ENCODE measurements around the gene TRAF1. TPM values are rescaled to one million over a fixed set of nuclear protein-coding genes. Genes with fewer than 3 reads are reported as not detected.

Gene TRAF1
- total RNA-seq, 1 experiment from 2014 or later: 3.4 TPM

DNA sequence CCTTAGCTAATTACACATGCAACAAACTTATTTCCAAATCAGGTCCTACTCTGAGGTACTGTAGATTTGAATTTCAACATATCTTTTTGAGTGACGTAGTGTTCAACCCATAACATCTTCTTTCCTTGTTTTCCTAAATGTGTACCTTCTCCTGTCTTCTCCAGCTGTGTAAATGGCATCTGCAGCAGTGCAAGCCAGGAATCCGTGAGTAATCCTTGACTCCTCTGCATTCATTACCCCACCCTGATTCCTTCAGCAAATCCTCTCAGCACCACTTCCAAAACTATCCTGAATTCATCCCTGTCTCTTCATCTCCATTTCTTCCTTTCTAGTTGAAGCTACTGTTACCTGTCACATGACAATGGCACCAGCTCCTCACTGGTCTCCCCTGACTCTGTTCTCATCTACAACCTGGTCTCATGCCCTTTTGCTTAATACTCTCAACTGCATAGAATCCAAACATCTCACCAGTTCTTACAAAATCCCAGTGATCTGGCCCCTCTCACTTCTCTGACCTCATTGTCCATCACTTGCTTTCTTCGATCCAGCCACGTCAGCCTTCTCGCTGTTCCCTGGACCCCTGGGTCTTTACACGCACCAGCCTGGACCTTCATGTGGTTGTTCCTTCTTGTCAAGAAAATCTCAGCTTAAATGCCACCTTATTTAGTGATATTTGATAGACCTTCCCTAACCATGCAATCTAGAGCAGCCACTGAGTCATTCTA is 14.6 kb upstream of the TRAF1 start:
- no peak for DNase-seq (ENCODE audit: low read depth)

DNA sequence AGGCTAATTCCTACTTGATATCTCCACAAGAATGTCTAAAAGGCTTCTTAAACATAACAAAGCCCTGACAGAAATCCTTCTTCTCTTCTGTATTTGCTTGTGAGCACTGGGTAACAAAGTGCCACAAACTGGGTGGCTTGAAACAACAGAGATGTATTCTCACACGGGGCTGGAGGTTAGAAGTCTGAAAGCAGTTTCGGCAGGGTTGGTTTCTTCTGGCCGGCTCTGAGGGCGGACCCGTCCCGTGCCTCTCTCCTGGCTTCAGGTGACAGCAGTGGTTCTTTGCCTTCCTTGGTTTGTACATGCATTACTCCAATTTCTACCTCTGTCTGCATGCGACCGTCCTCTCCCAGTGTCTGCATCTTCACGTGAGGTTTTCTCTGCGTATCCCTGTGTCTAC is 14.0 kb upstream of the TRAF1 start:
- DNase-seq (ENCODE audit: low read depth): no peak

DNA sequence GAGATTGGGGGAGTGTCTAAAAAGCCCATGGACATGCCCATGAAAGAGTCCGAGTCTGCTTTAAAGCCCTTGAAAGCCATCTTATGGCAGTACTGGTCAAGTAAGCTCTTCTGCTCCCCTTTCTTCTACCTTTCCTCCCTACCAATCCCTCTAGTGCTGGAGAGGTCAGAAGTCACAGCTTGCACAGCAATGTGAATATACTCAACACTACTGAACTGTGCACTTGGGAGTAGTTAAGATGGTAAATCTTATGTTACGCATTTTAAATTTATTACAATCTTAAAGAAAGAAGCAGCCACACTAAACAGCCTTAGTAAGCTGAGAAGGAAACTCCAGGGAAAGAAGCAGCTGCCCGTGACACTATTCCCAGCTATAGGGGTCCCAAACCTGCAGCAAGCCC is 12.3 kb upstream of the TRAF1 start:
- no peak for DNase-seq (ENCODE audit: low read depth)

DNA sequence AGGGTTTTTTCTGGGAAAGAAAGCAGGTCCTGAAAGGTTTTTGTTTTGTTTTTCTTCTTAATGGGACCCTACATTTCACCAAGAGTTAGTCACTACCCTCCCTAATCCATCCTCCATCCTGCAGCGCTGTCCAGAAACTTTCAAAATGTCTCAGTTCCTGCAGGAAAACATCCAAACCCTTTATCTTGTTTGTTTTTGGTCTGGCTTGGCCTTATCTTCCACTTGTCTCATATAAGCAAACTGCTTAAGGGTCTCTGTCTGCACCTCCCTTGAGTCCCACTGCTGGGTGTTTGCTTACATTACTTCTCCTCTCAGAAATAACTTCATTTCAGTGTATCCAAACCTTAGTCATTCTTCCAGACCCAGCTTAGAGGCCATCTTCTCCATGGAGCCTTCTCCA is 11.0 kb upstream of the TRAF1 start:
- no peak for DNase-seq (ENCODE audit: low read depth)

DNA sequence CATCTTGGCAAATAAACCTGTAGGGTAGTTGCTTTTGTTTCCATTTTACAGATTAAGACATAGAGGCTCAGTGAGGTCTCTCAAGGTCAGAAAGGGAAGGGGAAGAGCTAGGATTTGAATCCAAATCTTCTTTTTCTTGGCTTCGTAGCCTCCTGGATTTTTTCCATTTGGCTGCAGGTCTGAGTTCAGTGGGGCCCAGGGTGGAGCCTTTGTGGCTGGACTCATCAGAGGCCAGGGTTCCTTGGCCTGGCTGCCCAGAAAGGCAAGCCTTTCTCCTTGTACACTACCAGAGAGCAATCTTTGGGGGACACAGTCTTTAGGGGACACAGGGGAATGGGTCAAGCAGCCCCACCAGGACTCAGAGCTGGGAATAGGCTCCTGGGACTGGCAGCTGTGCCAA is 10.5 kb upstream of the TRAF1 start:
- DNase-seq (ENCODE audit: low read depth): no peak

DNA sequence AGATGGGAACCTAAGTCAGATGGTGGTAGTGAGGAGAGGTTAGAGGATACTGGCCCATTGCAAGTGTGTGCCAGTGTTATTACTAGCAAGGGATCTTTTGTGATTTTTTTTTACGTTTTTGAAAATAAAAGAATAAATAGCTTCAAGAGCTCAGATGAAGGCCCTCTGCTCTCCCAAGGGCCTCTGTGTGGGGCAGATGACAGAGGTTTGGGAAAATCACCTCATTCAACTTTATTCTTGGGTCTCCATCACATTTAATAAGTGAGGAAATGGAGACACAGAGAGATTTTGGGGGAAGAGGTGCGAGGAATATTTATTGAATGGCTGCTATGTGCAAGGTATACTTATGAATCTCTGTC is 10.1 kb upstream of the TRAF1 start:
- DNase-seq (ENCODE audit: low read depth): no peak

DNA sequence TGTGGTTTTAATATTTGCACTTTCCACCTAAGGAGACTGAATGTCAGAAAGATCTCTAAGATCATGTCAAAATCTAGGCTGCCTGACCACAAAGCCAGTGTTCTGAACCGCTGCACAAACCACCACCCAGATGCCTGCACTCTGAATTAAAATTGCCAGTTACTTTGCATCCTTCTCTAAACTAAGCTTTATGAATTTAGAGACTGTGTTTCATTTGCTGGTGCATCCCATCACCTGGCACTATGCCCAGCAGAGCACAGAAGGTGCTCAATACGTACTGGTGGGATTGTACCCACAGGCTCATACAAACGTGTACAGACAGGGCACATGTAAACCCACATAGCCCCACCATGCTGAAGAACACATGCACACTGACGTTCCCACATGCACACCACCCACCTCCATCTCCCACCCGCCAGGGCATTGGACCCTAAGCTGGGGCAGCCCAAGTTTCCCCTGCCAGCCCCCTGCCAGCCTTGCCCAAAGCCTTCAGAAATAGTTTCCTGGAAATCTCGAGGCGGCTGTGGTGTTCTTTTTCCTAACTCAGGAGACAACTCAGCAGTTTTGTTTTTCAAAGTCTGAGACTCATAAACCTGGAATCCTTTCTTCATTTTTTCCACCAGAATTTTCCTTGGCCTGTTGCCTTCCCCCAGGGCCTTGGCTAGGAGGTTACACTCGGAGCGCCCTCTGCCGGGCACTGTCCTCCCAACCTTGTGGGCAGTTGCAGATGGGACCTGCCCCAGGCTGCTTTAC is 9.6 kb upstream of the TRAF1 start:
- peak; percentile 91 for DNase-seq (ENCODE audit: low read depth)

DNA sequence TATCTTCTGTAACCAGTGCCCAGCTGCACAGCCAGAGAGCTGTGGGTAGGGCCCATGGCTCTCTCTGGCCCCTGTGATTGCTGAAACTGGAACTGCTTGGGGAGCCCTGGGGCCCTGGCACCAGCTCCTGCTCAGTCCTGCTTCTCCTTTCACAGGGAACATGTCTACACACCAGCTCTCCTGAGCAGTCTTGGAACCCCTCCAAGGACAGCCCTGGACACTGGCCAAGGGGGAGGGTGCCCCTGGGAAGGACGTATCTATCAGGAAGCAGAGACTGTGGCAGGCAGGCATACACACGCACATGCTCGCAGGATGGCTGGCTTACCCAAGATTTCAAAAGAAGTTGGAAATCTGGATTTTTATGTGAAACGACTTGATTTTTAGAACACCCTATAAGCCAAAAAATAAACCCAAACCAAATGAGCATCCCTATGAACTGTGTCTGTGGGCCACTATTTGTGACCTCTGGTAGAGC is 8.8 kb upstream of the TRAF1 start:
- DNase-seq (ENCODE audit: low read depth): peak; percentile 97

DNA sequence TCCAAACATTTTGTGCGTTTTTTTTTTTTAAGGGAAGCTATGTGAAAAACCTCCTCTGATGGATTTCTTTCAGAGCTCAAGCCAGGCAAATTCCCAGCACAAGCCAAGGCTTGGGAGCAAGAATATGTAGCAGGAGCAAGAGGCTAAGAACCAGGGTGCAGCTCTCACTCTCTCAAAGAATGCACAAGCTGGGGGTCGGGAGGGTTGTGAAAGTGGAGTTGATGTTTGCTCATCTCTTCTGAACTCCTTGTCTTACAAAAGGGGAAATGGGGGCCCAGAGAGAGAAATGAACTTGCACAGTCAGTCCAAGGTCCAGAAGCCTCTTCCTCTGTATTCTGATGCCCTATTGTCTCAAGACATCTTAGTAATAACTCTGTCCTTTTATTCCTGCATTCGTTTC is 7.7 kb upstream of the TRAF1 start:
- DNase-seq (ENCODE audit: low read depth): no peak

DNA sequence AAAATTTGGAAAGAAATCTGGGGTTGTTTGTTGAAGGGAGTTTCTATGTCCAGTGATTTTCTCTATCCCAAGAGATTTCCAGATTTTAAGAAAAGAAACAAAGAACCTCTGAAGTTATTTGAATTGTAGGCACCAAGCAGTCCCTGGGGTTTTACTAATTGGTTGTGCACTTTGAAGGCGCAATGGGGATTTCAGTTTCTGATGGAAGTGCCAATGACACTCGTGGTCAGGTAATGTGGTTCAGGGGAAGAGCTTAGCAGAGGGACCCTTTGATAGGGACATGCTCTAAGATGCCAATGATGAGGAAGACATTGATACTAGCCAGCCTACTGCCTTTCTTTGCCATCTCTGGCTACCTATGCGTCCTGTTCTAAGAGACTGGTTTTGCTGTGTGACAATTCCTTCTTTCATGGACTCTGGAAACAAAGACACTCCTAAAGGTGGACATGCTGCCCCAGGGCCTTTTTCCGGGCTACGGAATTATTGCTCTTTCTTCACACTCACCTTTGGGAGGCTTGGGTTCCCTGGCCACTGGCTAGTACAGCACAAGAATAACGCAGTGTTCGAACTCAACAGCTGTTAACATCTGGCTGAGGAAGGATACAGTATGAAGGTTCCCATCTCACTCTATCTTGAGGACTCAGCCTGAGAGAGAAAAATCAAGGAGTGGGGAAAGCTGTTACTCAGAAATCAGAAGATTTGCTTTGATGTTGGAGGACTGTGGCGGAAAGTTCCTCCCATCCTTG is 6.9 kb upstream of the TRAF1 start:
- no peak for DNase-seq (ENCODE audit: low read depth)

DNA sequence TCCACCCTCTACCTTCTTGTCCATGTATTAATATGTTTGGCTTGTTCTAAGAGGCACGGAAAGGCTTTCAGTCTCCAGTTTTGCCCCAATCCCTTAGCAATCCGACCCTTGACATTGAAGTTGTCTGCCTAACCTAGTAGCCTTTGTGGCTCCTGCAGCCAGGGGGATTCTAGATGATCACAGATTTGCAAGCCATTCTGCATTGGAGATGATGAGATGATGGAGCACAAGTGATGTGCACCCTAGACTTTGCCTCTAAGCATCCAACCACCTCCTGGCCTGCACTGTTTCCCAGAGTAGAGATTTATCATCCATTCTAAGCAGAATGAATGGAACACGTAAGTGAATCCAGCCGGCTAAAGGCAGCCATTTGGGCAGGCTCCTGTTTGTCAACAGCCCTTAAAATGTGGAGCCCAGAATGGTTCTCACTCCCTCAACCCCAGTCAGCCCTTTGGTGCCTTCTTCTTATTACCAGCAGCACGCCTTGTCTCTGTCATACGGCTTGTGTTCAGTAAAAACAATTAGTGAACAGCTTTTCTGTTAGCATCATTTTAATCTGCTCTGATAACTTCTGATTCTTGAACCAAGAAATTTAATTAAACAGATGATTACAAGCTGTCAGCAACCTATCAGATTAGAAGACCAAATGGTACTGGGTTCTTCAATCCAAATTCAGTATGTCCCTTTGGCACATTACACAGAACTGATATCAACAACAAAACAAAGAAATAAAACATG is 5.7 kb upstream of the TRAF1 start:
- DNase-seq (ENCODE audit: low read depth): no peak

DNA sequence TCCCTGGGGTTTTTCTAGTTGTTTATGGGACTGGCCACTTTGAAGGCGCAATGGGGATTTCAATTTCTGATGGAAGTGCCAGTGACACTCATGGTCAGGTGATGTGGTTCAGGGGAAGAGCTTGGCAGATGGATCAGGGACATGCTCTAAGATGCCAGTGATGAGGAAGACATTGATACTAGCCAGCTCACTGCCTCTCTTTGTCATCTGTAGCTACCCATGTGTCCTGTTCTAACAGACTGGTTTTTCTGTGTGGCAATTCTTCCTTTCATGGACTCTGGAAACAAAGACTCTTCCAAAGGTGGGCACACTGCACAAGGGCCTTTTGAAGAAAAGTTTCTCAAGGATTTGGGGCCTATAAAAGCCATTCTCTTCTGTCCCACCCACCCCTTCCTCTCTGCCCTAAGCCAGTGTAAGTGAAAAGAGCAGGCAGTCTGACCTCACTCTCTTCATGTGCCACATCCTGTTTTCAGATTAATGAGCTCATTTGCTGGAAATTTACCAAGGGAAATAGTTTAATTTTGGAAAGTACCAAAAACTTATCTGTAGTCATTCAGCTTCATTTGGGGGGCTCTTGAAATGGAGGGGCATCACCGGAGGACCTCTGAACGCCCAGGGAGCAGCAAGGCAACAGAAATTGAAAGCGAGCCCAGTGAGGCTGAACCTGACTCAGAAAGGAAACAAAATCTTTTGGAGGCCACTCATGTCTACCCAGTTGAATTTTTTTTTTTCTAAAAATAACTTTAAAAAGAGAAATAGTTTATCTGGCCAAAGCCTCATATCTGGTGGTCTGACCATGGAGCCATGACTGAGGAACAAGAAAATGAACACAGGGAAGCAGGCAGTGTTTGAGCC is 4.9 kb upstream of the TRAF1 start:
- peak; percentile 63 for DNase-seq (ENCODE audit: low read depth)

DNA sequence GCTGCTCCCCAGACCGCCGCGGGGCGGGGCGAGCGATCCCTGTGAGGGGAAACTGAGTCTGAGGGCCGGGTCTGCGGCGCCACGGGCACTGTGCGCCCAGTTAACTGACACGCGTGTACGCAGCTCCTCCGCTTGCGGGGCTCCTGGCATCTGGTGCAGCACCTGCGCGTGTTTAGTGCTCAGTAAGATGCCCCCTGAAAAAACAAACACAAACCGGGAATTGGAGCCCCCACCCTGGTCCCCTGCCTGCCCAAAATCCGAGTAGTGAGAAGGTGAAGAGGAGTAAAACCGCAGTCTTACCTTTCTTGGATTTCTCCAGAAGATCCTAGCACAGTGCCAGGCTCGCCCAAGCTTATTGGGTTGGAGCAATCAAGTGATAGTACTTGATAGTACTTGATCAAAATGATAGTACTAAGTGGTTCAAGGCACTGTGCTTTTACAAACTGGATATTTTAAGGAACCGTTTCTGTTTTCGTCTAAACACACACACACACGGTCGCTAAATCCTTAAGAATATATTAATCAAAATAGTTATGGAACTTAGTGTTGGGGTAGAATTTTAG is 2.7 kb upstream of the TRAF1 start:
- no peak for DNase-seq (ENCODE audit: low read depth)

DNA sequence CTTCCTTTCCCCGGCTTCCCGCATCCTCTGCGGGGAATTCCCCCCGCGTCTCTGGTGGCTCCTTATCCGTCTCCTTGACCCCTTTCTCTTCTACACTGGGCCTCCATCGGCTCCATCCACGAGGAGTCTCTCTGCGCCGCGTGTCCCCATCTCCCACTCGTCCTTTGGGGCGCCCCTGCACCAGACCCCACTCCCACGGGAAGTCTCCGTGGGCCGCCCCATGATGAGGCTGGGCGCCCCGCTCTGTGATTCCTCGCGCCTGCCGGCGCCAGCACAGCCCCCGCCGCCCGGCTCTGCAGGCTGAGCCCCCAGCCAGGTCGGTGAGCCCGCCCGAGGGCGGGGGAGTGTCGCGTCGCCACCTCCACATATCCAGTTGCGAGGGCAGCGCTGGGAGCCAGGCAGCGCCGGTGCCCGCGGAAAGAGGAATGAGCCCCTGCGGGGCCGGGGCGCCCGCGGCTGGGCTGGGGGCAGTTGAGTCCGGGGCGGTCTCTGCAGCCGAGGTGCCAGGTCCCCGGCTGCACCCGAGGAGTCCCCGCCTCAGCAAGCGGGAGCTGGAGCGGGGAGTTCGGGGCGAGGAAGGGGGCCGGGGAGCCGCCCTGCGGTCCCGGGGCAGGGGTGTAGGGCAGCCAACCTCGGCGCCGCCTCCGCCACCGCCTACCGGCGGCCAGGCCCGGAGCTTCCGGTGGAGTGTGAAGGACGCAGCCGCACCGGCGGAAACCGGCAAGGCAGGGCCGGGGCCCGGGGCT is 2.1 kb upstream of the TRAF1 start:
- peak; percentile 31 for DNase-seq (ENCODE audit: low read depth)

DNA sequence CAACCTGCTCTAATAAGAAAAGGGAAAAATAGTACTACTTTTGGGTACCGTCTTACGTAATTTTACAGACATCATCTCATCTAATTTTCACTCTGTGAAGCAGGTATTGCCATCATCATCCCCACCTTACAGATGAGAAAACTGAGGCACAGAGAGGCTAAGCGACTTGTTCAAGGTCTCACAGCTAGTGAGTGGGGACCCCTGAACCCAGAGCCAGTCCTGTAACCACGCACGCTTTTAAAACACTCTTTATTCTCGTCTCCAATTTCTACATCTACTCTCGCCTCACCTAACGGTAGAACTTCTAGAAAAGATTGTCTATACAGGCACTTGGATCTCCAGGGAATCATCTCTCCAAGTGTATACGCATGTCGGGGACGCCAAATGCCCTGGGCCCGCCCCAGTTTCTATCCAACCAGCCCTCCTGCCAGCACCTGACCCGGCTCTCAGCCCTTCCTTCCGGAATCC is 1.5 kb upstream of the TRAF1 start:
- DNase-seq (ENCODE audit: low read depth): no peak

DNA sequence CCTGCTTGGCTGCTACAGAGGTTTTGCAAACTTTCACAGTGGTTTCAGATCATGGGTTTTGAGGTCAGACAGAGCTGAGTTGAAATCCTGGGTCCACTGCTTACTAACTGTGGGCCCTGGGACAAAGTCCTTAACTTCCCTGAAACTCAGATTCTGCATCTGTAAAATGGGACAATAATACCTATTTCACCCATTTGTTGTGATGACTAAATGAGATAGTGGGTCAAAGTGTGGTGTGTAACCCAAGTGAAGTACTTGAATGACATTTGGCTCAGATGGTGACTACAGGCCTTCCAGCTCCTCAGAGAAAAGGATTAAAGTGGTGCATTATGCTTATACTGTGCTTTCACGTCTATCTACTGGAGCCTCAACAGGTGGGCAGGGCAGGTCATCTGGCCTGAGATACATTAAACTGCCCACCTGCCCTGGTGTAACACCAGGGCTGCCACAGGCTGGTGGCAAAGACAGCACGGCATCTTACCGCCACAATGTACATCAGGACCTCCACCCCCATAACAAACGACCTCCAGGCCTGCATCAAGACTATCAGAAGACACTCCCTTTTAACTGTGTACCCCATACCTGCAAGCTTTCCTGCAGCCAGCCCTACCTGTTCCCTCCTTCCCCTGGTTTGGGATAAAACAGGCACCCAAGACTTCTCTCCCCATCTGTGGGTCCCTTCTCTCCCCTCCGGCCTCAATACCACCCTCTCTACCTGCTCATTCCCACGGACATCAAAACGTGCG is 846 bp upstream of the TRAF1 start:
- DNase-seq (ENCODE audit: low read depth): no peak

DNA sequence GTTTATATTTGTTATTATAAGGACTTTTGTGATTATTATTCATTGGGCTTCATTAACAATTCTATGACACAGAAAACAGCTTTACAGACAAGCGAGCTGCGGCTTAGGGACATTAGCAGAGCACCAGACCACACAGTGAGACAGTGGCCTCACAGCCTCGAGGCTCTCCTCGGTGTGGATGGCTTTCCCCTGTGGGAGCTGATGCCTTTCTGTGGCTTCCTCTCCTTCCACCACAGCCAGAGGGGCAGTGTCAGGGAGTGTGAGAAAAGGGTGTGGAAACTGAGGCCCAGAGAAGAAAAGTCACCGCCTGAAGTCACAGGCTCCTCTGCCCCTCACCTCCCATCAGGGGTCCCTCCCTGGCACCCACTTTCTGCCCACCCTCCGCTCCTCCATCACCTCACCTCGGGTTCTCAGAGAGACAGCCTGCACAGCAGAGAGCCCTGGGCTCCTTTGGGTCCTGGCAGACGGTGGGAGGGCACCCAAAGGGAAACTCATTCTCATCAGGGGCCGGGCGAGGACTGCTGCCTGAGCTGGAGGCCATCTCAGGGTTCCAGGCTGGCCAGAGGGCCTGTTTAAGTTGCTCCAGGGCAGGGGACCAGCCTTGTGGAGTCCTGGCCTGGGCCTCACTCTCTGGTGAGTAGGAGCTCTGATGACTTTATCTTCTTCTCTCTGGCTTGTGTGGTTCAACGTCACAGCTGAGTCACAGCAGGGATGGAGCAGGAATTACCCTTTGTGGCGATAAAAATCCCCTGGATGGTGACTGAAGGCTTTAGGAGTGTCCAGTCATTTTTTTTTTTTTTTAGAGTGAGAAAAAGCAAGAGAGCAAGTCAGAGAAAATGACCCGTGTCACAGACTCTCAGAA is 830 bp downstream of the TRAF1 start:
- peak; percentile 96 for DNase-seq (ENCODE audit: low read depth)

Measured in RPMI7951 (cell line).